Measurements from ENCODE around the gene BHLHA15. TPM values are rescaled to one million over a fixed set of nuclear protein-coding genes. Genes with fewer than 3 reads are reported as not detected.

Gene BHLHA15
- total RNA-seq, 2 experiments from 2014 or later = not detected

- POLR2A ChIA-PET = no interaction called here
Observed at GRCh38 chr7:98175260-98175940, 35.8 kb upstream of the BHLHA15 start.

DNA sequence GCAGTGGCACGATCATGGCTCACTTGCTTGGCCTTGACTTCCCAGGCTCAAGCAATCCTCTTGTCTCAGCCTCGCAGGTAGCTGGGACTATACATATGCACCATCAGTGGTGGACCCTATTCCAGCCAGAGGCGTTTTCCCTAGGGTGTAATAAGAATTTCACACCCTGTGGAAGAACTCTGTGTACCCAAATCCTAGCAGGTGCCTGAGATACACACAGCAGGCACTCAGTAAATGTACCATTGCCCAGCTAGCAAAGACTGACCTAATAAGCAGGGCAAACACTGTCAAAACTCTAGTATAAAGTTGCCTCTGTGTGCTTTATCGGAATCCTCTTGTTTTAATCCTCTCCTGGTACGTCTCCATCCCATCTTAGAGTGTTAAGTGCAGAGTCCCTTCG is 33.7 kb upstream of the BHLHA15 start:
- Mint-ChIP-seq H3K4me1 (ENCODE audit: low read depth) (no peaks in the 10 kb centered on the region), H3K27me3 (no peaks in the 10 kb centered on the region), H3K9me3 (no peaks in the 10 kb centered on the region), H3K4me3 (no peak overlapping the region), H3K27ac (no peak overlapping the region), H3K36me3 (ENCODE audit: low read depth) (peaks cover 60% of the 10 kb centered on the region)
- Histone ChIP-seq H3K27me3 (ENCODE audit: control insufficient read depth in 1 of 2, insufficient read depth in 2 of 2, low read length in 2 of 2) (no peaks in the 10 kb centered on the region), H3K4me3 (ENCODE audit: low read length) (no peak overlapping the region), H3K36me3 (ENCODE audit: insufficient read depth, low read length) (peaks cover 34% of the 10 kb centered on the region), H3K9me3 (ENCODE audit: control insufficient read depth in 1 of 2, insufficient read depth in 1 of 2, low read length in 2 of 2) (no peaks in the 10 kb centered on the region), H3K4me1 (ENCODE audit: insufficient read depth, low read length) (no peaks in the 10 kb centered on the region), H3K27ac (ENCODE audit: low read depth in 1 of 2, low read length in 2 of 2) (no peak overlapping the region)
- no peak for TF ChIP-seq CTCF (IDR thresholded peaks at IDR 0.05)
- ChIA-PET CTCF (interaction anchor here (1.5 kb wide), 1 partner anchor 11 kb away, joined by 4 read pairs; no protein-coding TSS in a partner anchor), POLR2A (no interaction called here)
- intact Hi-C loops (cut with DNase I, micrococcal nuclease) = no loop called here
- ATAC-seq (ENCODE audit: poor library complexity) (no peak), DNase-seq (no peak)

More at GRCh38 chr7:98175260-98175940, 35.8 kb upstream of the BHLHA15 start:
- H3K27me3 Mint-ChIP-seq = no peaks in the 10 kb centered on the region
- no peak overlapping the region for H3K27ac Mint-ChIP-seq
- no peak for DNase-seq
- Histone ChIP-seq H3K27ac (ENCODE audit: low read depth in 1 of 2, low read length in 2 of 2) (no peak overlapping the region), H3K4me1 (ENCODE audit: insufficient read depth, low read length) (no peaks in the 10 kb centered on the region), H3K36me3 (ENCODE audit: insufficient read depth, low read length) (peaks cover 51% of the 10 kb centered on the region), H3K4me3 (ENCODE audit: low read length) (no peak overlapping the region), H3K27me3 (ENCODE audit: control insufficient read depth in 1 of 2, insufficient read depth in 2 of 2, low read length in 2 of 2) (no peaks in the 10 kb centered on the region), H3K9me3 (ENCODE audit: control insufficient read depth in 1 of 2, insufficient read depth in 1 of 2, low read length in 2 of 2) (no peaks in the 10 kb centered on the region)
- H3K9me3 Mint-ChIP-seq = no peaks in the 10 kb centered on the region
- CTCF ChIA-PET = interaction anchor here (1.3 to 1.4 kb wide), 2 partner anchors 9 to 154 kb away, joined by 3 to 5 read pairs; no protein-coding TSS in a partner anchor
- intact Hi-C loops (cut with DNase I, micrococcal nuclease) = no loop called here
- no peak overlapping the region for H3K4me3 Mint-ChIP-seq
- TF ChIP-seq CTCF (IDR thresholded peaks at IDR 0.05) = no peak
- ATAC-seq (ENCODE audit: poor library complexity) = no peak
- H3K36me3 Mint-ChIP-seq (ENCODE audit: low read depth) = peaks cover 63% of the 10 kb centered on the region
- H3K4me1 Mint-ChIP-seq (ENCODE audit: low read depth) = no peaks in the 10 kb centered on the region

- Histone ChIP-seq H3K4me3 (ENCODE audit: low read length) (no peak overlapping the region), H3K36me3 (ENCODE audit: insufficient read depth, low read length) (peaks cover 30% of the 10 kb centered on the region), H3K9me3 (ENCODE audit: control insufficient read depth in 1 of 2, insufficient read depth in 1 of 2, low read length in 2 of 2) (no peaks in the 10 kb centered on the region), H3K27me3 (ENCODE audit: control insufficient read depth in 1 of 2, insufficient read depth in 2 of 2, low read length in 2 of 2) (no peaks in the 10 kb centered on the region), H3K27ac (ENCODE audit: low read depth in 1 of 2, low read length in 2 of 2) (no peak overlapping the region), H3K4me1 (ENCODE audit: insufficient read depth, low read length) (no peaks in the 10 kb centered on the region)
- Mint-ChIP-seq H3K4me3 (no peak overlapping the region), H3K4me1 (ENCODE audit: low read depth) (no peaks in the 10 kb centered on the region), H3K27me3 (no peaks in the 10 kb centered on the region), H3K27ac (no peak overlapping the region), H3K9me3 (no peaks in the 10 kb centered on the region), H3K36me3 (ENCODE audit: low read depth) (peaks cover 56% of the 10 kb centered on the region)
- ChIA-PET POLR2A (no interaction called here), CTCF (interaction anchor here (1.2 to 1.5 kb wide), 2 partner anchors 10 to 12 kb away, joined by 4 read pairs; no protein-coding TSS in a partner anchor)
- DNase-seq (no peak), ATAC-seq (ENCODE audit: poor library complexity) (no peak)
- intact Hi-C loops (cut with DNase I, micrococcal nuclease) = no loop called here
- no peak for TF ChIP-seq CTCF (IDR thresholded peaks at IDR 0.05)
Observed at GRCh38 chr7:98178321-98178720, 32.9 kb upstream of the BHLHA15 start.
